OCI-LY3 (cell line): Measurements from ENCODE around the gene BRSK1.

Experiments
- H2AFZ ChIP-seq: fragments of 200-600, 300-600 bp; shearing (Covaris generic); 2 replicates; pipeline ENCODE4 v1.6.0; 2014; ENCODE audit warnings: antibody characterized with exemption, low read depth, low read length
- H3K27ac ChIP-seq: fragments of 200-600, 300-600 bp; sonication (generic); 2 replicates; pipeline ENCODE4 v1.5.1; 2014; ENCODE audit warnings: mild to moderate bottlenecking, low read length, moderate library complexity, mixed read lengths
- H3K27me3 ChIP-seq: fragments of 200-600, 300-600 bp; sonication (generic); 2 replicates; pipeline ENCODE4 v1.6.1; 2014; ENCODE audit warnings: low read depth, low read length, mixed read lengths
- H3K36me3 ChIP-seq: fragments of 200-600, 300-600 bp; sonication (generic); replicated peaks from 2 replicates; pipeline ENCODE3; 2014; ENCODE audit warnings: low read depth, low read length, mixed read lengths
- H3K4me1 ChIP-seq: fragments of 300-600, 200-600 bp; sonication (generic); 2 replicates; pipeline ENCODE4 v1.6.1; 2014; ENCODE audit warnings: low read length, mixed read lengths
- H3K4me2 ChIP-seq: fragments of 200-600, 300-600 bp; sonication (generic); 2 replicates; pipeline ENCODE4 v1.6.1; 2014; ENCODE audit warnings: low read length, mixed read lengths
- H3K4me3 ChIP-seq: fragments of 300-600, 200-600 bp; sonication (generic); 2 replicates; pipeline ENCODE4 v1.5.1; 2014; ENCODE audit warnings: antibody characterized with exemption, mild to moderate bottlenecking, low read length, moderate library complexity
- H3K79me2 ChIP-seq: fragments of 300-600, 200-600 bp; shearing (Covaris generic); 2 replicates; pipeline ENCODE4 v1.6.1; 2014; ENCODE audit warnings: mild to moderate bottlenecking, low read length, mixed read lengths
- H3K9ac ChIP-seq: fragments of 300-600, 200-600 bp; shearing (Covaris generic); 2 replicates; pipeline ENCODE4 v1.6.0; 2014; ENCODE audit warnings: mild to moderate bottlenecking, low read length, moderate library complexity
- H3K9me3 ChIP-seq: fragments of 200-600, 300-600 bp; shearing (Covaris generic); 2 replicates; pipeline ENCODE4 v1.6.1; 2014; ENCODE audit warnings: low read length, mixed read lengths; ENCODE audit not compliant: insufficient read depth
- H4K20me1 ChIP-seq: fragments of 200-600, 300-600 bp; sonication (generic); 2 replicates; pipeline ENCODE4 v1.6.1; 2016; ENCODE audit warnings: low read length, mixed read lengths; ENCODE audit not compliant: insufficient read depth
- CTCF ChIP-seq: fragments of 200-600, 300-600 bp; sonication (generic); IDR thresholded peaks from 2 replicates; pipeline ENCODE4 v1.5.1; 2014; ENCODE audit warnings: antibody characterized with exemption, low read length, low read depth
- EZH2phosphoT487 ChIP-seq: fragments of 200-600 bp; shearing (Covaris generic); IDR thresholded peaks from 2 replicates; pipeline ENCODE4 v1.6.1; 2018; ENCODE audit warnings: antibody characterized with exemption, mixed run types, low read depth

Gene BRSK1

GRCh38 chr19:55255618-55256423 is 28.0 kb upstream of the BRSK1 start:
- Histone ChIP-seq H3K9ac (peak overlapping the region; percentile 99), H3K4me2 (peak overlapping the region; percentile 100), H2AFZ (no peak overlapping the region), H3K27ac (peak overlapping the region; percentile 99), H3K27me3 (no peaks in the 10 kb centered on the region), H3K9me3 (no peaks in the 10 kb centered on the region), H3K4me3 (peak overlapping the region; percentile 97), H4K20me1 (peaks cover 49% of the 10 kb centered on the region), H3K79me2 (peaks cover 88% of the 10 kb centered on the region), H3K36me3 (peaks cover 56% of the 10 kb centered on the region), H3K4me1 (peaks cover 59% of the 10 kb centered on the region)
- TF ChIP-seq CTCF: no peak

GRCh38 chr19:55256562-55257460 is 27.0 kb upstream of the BRSK1 start:
- H3K27me3 ChIP-seq: no peaks in the 10 kb centered on the region
- peaks cover 78% of the 10 kb centered on the region for H3K79me2 ChIP-seq
- H2AFZ ChIP-seq: no peak overlapping the region
- H3K36me3 ChIP-seq: peaks cover 47% of the 10 kb centered on the region
- H3K9ac ChIP-seq: peak overlapping the region; percentile 99
- peak overlapping the region; percentile 99 for H3K27ac ChIP-seq
- H3K4me1 ChIP-seq: peaks cover 50% of the 10 kb centered on the region
- H3K9me3 ChIP-seq: no peaks in the 10 kb centered on the region
- TF ChIP-seq EZH2phosphoT487: no peak
- no peak for TF ChIP-seq CTCF
- peaks cover 39% of the 10 kb centered on the region for H4K20me1 ChIP-seq
- peak overlapping the region; percentile 97 for H3K4me3 ChIP-seq
- H3K4me2 ChIP-seq: peak overlapping the region; percentile 100

GRCh38 chr19:55257461-55258420 is 26.1 kb upstream of the BRSK1 start:
- Histone ChIP-seq H3K4me2 (peak overlapping the region; percentile 100), H3K79me2 (peaks cover 69% of the 10 kb centered on the region), H3K9me3 (no peaks in the 10 kb centered on the region), H3K27ac (peak overlapping the region; percentile 99), H4K20me1 (peaks cover 31% of the 10 kb centered on the region), H3K9ac (peak overlapping the region; percentile 99), H2AFZ (no peak overlapping the region), H3K4me3 (peak overlapping the region; percentile 97), H3K36me3 (peaks cover 41% of the 10 kb centered on the region), H3K4me1 (peaks cover 41% of the 10 kb centered on the region), H3K27me3 (no peaks in the 10 kb centered on the region)
- no peak for TF ChIP-seq EZH2phosphoT487
- TF ChIP-seq CTCF: no peak
